GM12878 (cell line): Measurements from ENCODE around the gene SNCAIP. TPM values are rescaled to one million over a fixed set of nuclear protein-coding genes. Genes with fewer than 3 reads are reported as not detected.

Source experiments
- ATAC-seq: fragments of 200-7000 bp; cut with Tn5 transposase; 3 replicates; pipeline ENCODE4 v1.9.1; 2020; ENCODE audit warnings: mild to moderate bottlenecking, moderate library complexity
- BruUV-seq: library from RNA; stranded (reverse); fragments of 400-500 nt; replicated peaks from 2 replicates; lab custom pipeline; 2021; lab: Mats Ljungman, UMichigan
- CTCF ChIA-PET: fragments of 300-600 bp; sonication (Branson Sonifier 250); formaldehyde crosslinking; extraction: SDS; loops from one replicate; lab custom pipeline; 2021; ENCODE audit warnings: inconsistent platforms; lab: Yijun Ruan, JAX
- POLR2A ChIA-PET: fragments of 350-600 bp; formaldehyde crosslinking; extraction: SDS; loops from one replicate; lab custom pipeline; 2021; ENCODE audit warnings: inconsistent platforms; lab: Charles Lee
- RAD21 ChIA-PET: fragments of 300-600 bp; sonication (Branson Sonifier 250); formaldehyde crosslinking; loops from one replicate; lab custom pipeline; 2023; ENCODE audit warnings: antibody characterized with exemption; ENCODE audit not compliant: unreplicated experiment; lab: Charles Lee
- SMC1A ChIA-PET: fragments of 300-600 bp; sonication (Branson Sonifier 250); formaldehyde crosslinking; loops from one replicate; lab custom pipeline; 2023; ENCODE audit not compliant: unreplicated experiment, uncharacterized antibody; lab: Charles Lee
- DNase-seq: peaks from one replicate; pipeline ENCODE4 v3.0.0-alpha.2; 2011; ENCODE audit warnings: low read depth, low spot score
- FAIRE-seq: peaks from 3 replicates; lab custom pipeline; 2011; peaks lifted over from hg19 to GRCh38; lab: Jason Lieb, UNC
- H2AFZ ChIP-seq: 2 replicates; pipeline ENCODE4 v1.6.0; 2011; ENCODE audit warnings: low read depth, low read length, control low read depth; ENCODE audit not compliant: control insufficient read depth
- H3K27ac ChIP-seq: 2 replicates; pipeline ENCODE4 v1.5.1; 2011; ENCODE audit warnings: control low read depth; ENCODE audit not compliant: control insufficient read depth, insufficient read depth
- H3K27me3 ChIP-seq, 2 experiments: replicated peaks in 1 of 2; 2 replicates each; pipeline versions ENCODE4 v1.6.0 to v1.6.1; 2011; ENCODE audit warnings: low read length in 1 of 2; ENCODE audit not compliant: control insufficient read depth in 2 of 2, insufficient read depth in 2 of 2
- H3K36me3 ChIP-seq, 2 experiments: 2 replicates each; pipeline ENCODE4 v1.5.1; 2011; ENCODE audit warnings: low read length in 1 of 2; ENCODE audit not compliant: control insufficient read depth in 2 of 2, insufficient read depth in 2 of 2
- H3K4me1 ChIP-seq: 2 replicates; pipeline ENCODE4 v1.6.1; 2011; ENCODE audit warnings: mild to moderate bottlenecking, low read length, moderate library complexity, mixed read lengths; ENCODE audit not compliant: control insufficient read depth, insufficient read depth
- H3K4me2 ChIP-seq: 2 replicates; pipeline ENCODE4 v1.6.0; 2011; ENCODE audit warnings: control low read depth; ENCODE audit not compliant: control insufficient read depth, insufficient read depth
- H3K4me3 ChIP-seq: fragments of 200-600 bp; sonication (generic); 2 replicates; pipeline ENCODE4 v1.5.1; 2016
- H3K79me2 ChIP-seq: 2 replicates; pipeline ENCODE4 v1.6.0; 2011; ENCODE audit warnings: low read length; ENCODE audit not compliant: control insufficient read depth, insufficient read depth
- H3K9ac ChIP-seq: 2 replicates; pipeline ENCODE4 v1.8.0; 2011; ENCODE audit warnings: low read length, control low read depth, mixed read lengths; ENCODE audit not compliant: control insufficient read depth, insufficient read depth
- H3K9me3 ChIP-seq: replicated peaks from 3 replicates; pipeline ENCODE4 v1.5.1; 2011; ENCODE audit warnings: mild to moderate bottlenecking, low read length; ENCODE audit not compliant: control insufficient read depth, insufficient read depth
- H4K20me1 ChIP-seq: 2 replicates; pipeline ENCODE4 v1.6.0; 2011; ENCODE audit not compliant: control insufficient read depth, insufficient read depth
- NFIC ChIP-seq: IDR thresholded peaks from 2 replicates; pipeline ENCODE4 v1.6.1; 2012; ENCODE audit warnings: low read depth, mild to moderate bottlenecking, inconsistent platforms, low read length, moderate library complexity
- NFYB ChIP-seq: IDR thresholded peaks from 2 replicates; pipeline ENCODE4 v1.6.1; 2011; ENCODE audit warnings: low read depth, mild to moderate bottlenecking, low read length, improper control_type of control experiment, moderate library complexity; ENCODE audit not compliant: insufficient read depth
- POU2F2 ChIP-seq: IDR thresholded peaks from 3 replicates; pipeline ENCODE4 v1.6.1; 2011; ENCODE audit warnings: low read depth, mild to moderate bottlenecking, low read length, borderline replicate concordance
- YBX1 ChIP-seq: fragments of 450-650 bp; IDR thresholded peaks from 2 replicates; pipeline ENCODE4 v1.6.1; 2016; ENCODE audit warnings: antibody characterized with exemption
- YY1 ChIP-seq: IDR thresholded peaks from 2 replicates; pipeline ENCODE4 v1.6.1; 2011; ENCODE audit warnings: low read depth, mild to moderate bottlenecking, low read length
- WGBS: methylation state at CpG from one replicate; pipeline ENCODE4 v1.1.6; 2016; ENCODE audit warnings: low lambda C conversion rate; ENCODE audit not compliant: insufficient replicate concordance, insufficient coverage; ENCODE audit errors: missing lambda C conversion rate; 5-methylcytosine and 5-hydroxymethylcytosine counted together
- in situ Hi-C: fragments of 300-500 bp; cut with MboI; formaldehyde crosslinking; loops from 9 replicates; pipeline ENCODE4 v1.14.3; 2018; ENCODE audit warnings: mixed read lengths
- intact Hi-C: fragments of 100-400 bp; cut with micrococcal nuclease; formaldehyde crosslinking; loops from one replicate; pipeline ENCODE4 v1.14.2; 2022; ENCODE audit not compliant: unreplicated experiment
- polyA plus RNA-seq, 11 experiments: library from polyadenylated mRNA; depleted of rRNA in 4 of 11; unstranded in 6 of 11; stranded (reverse) in 5 of 11; fragments of >200 nt; fragmentation: Nextera tagmentation in 4 of 11; fragmentation: Illumina TruSeq in 1 of 11; extraction: Ambion mirVana in 4 of 11; extraction: Trizol in 1 of 11; gene quantifications; 1 replicate in 1 of 11; 2 replicates in 10 of 11; pipeline versions ENCODE4 v1.2.1 to v1.2.3, GENCODE V29; 2011 to 2016; ENCODE audit warnings: inconsistent platforms in 2 of 11, missing spikeins in 2 of 11, low read depth in 1 of 11
- total RNA-seq, 4 experiments: library from RNA; depleted of rRNA in 3 of 4; stranded (reverse); fragments of >200 nt in 3 of 4; fragmentation: Illumina TruSeq in 1 of 4; extraction: Trizol in 1 of 4; gene quantifications; 2 replicates each; pipeline versions ENCODE4 v1.2.1 to v1.2.3, GENCODE V29; 2013 to 2021

SNCAIP gene
- total and polyA plus RNA-seq, 10 of the 15 experiments (the other 5 are each of a cell fraction or from before 2014, with no cell fraction given) = 0.03 to 0.62 (median 0.16) TPM; not detected in 1

DNA sequence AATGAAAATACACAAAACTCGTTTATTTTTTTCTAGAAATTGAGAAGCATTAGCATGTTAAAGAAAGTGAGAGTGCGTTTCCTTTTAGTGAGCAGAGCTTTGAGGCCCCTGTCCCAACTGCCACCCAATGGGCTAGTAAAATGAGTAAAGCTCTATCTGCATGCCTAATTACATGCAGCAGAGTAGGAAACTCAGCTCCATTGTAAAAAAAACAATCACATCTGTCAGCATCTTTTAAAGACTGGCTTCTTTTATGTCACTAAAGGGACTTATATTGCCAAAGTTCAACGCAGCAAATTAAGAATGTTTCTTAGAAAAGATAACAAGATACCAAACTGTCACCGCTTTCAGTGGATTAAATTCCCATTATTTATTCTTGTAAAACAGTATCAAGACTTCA lies 154.0 kb downstream of the SNCAIP start:
- no peak for DNase-seq
- no peaks in the 10 kb centered on the region for H4K20me1 ChIP-seq
- H2AFZ ChIP-seq = no peak overlapping the region
- no peak overlapping the region for H3K27ac ChIP-seq
- no peaks in the 10 kb centered on the region for H3K4me1 ChIP-seq
- ChIA-PET SMC1A (no interaction called here), POLR2A (no interaction called here), CTCF (no interaction called here), RAD21 (no interaction called here)
- H3K9ac ChIP-seq = no peak overlapping the region
- no TSS peak for BruUV-seq
- H3K4me3 ChIP-seq = no peak overlapping the region
- no peaks in the 10 kb centered on the region for H3K79me2 ChIP-seq
- FAIRE-seq = no peak
- no peaks in the 10 kb centered on the region for H3K36me3 ChIP-seq
- ATAC-seq = no peak
- in situ Hi-C loops (no loop called here), intact Hi-C loops (no loop called here)
- H3K27me3 ChIP-seq = no peaks in the 10 kb centered on the region
- H3K9me3 ChIP-seq = no peaks in the 10 kb centered on the region
- WGBS = 45% methylated on average over 4 of the region's 4 CpGs
- TF ChIP-seq YY1 (no peak), POU2F2 (no peak), YBX1 (no peak)
- H3K4me2 ChIP-seq = no peak overlapping the region

- no peak overlapping the region for H3K4me2 ChIP-seq
- ChIA-PET POLR2A (no interaction called here), RAD21 (no interaction called here), CTCF (no interaction called here), SMC1A (interaction anchor here (0.7 kb wide), 1 partner anchor 21 kb away, joined by 3 read pairs; no protein-coding TSS in a partner anchor)
- no peak overlapping the region for H3K4me3 ChIP-seq
- in situ Hi-C loops (no loop called here), intact Hi-C loops (no loop called here)
- H3K36me3 ChIP-seq = no peaks in the 10 kb centered on the region
- no peaks in the 10 kb centered on the region for H3K79me2 ChIP-seq
- FAIRE-seq (no peak), DNase-seq (no peak), ATAC-seq (no peak)
- H3K9ac ChIP-seq = no peak overlapping the region
- H3K4me1 ChIP-seq = no peaks in the 10 kb centered on the region
- H3K27me3 ChIP-seq = no peaks in the 10 kb centered on the region; a peak in 1 of 4 replicates
- no peak overlapping the region for H2AFZ ChIP-seq
- TF ChIP-seq NFYB = peak; percentile 56
- no peak for TF ChIP-seq NFIC
- no peak overlapping the region for H3K27ac ChIP-seq
- 45% methylated on average over 2 of the region's 2 CpGs for WGBS
- BruUV-seq = no TSS peak
- no peaks in the 10 kb centered on the region for H4K20me1 ChIP-seq
- H3K9me3 ChIP-seq = no peaks in the 10 kb centered on the region
Observed at GRCh38 chr5:122468351-122469116, 156.5 kb downstream of the SNCAIP start.
